C4-2B (cell line): ENCODE measurements around the gene RAB7B.

ENCODE experiments used
- ZFX ChIP-seq: fragments of 450-650 bp; IDR thresholded peaks from 2 replicates; pipeline ENCODE4 v1.6.1; 2017
- TF ChIP-seq, protein P1 (sequence below): fragments of 450-650 bp; conservative IDR thresholded peaks from 2 replicates; pipeline ENCODE4 v1.5.1; 2017; ENCODE audit warnings: mild to moderate bottlenecking

DNA sequence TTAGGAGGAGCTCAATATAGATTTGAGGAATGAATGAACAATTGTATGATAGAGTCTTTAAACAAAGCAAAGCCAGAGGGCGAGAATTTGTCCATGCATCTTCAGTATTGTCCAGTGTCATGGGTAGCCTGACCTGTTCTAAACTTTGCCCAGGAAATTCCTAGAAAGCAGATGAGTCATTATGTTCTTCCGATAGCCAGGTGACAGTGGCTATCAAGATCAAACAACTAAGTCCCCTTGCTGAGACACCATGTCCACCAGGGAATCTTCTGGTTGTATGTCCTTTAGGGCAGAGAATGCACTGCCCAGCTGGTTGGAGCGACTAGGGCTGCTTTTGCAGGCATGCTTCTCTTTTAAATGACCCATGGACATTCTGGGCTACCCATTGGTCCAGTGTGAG is 58.1 kb downstream of the RAB7B start:
- TF ChIP-seq, protein P1, sequence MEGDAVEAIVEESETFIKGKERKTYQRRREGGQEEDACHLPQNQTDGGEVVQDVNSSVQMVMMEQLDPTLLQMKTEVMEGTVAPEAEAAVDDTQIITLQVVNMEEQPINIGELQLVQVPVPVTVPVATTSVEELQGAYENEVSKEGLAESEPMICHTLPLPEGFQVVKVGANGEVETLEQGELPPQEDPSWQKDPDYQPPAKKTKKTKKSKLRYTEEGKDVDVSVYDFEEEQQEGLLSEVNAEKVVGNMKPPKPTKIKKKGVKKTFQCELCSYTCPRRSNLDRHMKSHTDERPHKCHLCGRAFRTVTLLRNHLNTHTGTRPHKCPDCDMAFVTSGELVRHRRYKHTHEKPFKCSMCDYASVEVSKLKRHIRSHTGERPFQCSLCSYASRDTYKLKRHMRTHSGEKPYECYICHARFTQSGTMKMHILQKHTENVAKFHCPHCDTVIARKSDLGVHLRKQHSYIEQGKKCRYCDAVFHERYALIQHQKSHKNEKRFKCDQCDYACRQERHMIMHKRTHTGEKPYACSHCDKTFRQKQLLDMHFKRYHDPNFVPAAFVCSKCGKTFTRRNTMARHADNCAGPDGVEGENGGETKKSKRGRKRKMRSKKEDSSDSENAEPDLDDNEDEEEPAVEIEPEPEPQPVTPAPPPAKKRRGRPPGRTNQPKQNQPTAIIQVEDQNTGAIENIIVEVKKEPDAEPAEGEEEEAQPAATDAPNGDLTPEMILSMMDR = no peak
- no peak for TF ChIP-seq ZFX
